Heart left ventricle (tissue), 13 donors: Measurements from ENCODE around the gene SNED1.

Source experiments
- POLR2A ChIP-seq, 2 donors: fragments of 450-650 bp; IDR thresholded peaks; one replicate each; pipeline ENCODE4 v1.6.1; 2017; ENCODE audit warnings: antibody characterized with exemption in 2 of 2, mild to moderate bottlenecking in 2 of 2, moderate library complexity in 2 of 2
- TF ChIP-seq, protein P1 (sequence below), 12 donors: fragments of 200-600 bp; sonication (generic) in 4 of 12; IDR thresholded peaks; one replicate each; pipeline versions ENCODE4 v1.5.0 to v1.8.0; 2018 to 2022; ENCODE audit warnings: antibody characterized with exemption in 12 of 12, mild to moderate bottlenecking in 5 of 12
- donor health status: ischemic (EF 13 %, LVEDD 7.1; RV severe dilation, severe dysfunction).
- donor health status: DM: no; HTN: yes; CAD: no.
- donor health status: DM: no; HTN: no; CAD: no.
- donor health status: ischemic (EF 25% LVEDD 6.9; RV normal size, moderate dysfunction).
- donor health status: ischemic (EF 25% LVEDD 5.7; RV mildly dilated, moderate dysfunction).
- donor health status: ischemic (EF 35%, LVEDD 5.7; RV mildly dilated, moderate dysfunction).
- donor health status: nonischemic (EF 11% LVEDD 7.7; RV severe dilation, severe dysfunction).
- donor health status: DM: yes; HTN: yes; CAD: no.
- donor health status: PGD.
- donor health status: ischemic (EF 29% LVEDD 5.4; RV normal size, mild dysfunction).
- donor health status: nonischemic (EF 23%, LVEDD 6.1; RV moderate dilation, normal function).

- TF ChIP-seq, protein P1, sequence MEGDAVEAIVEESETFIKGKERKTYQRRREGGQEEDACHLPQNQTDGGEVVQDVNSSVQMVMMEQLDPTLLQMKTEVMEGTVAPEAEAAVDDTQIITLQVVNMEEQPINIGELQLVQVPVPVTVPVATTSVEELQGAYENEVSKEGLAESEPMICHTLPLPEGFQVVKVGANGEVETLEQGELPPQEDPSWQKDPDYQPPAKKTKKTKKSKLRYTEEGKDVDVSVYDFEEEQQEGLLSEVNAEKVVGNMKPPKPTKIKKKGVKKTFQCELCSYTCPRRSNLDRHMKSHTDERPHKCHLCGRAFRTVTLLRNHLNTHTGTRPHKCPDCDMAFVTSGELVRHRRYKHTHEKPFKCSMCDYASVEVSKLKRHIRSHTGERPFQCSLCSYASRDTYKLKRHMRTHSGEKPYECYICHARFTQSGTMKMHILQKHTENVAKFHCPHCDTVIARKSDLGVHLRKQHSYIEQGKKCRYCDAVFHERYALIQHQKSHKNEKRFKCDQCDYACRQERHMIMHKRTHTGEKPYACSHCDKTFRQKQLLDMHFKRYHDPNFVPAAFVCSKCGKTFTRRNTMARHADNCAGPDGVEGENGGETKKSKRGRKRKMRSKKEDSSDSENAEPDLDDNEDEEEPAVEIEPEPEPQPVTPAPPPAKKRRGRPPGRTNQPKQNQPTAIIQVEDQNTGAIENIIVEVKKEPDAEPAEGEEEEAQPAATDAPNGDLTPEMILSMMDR (IDR thresholded peaks at IDR 0.05): no peak
- TF ChIP-seq POLR2A (IDR thresholded peaks at IDR 0.05): no peak
Observed at GRCh38 chr2:240953426-240954410, 44.7 kb upstream of the SNED1 start.
